ENCODE data around the gene FRMD1.

GRCh38 chr6:168033791-168034190 lies 45.2 kb downstream of the FRMD1 start:
- TF ChIP-seq POLR2A (IDR thresholded peaks at IDR 0.05; ENCODE audit: low read length) (no peak), GATA1 (IDR thresholded peaks at IDR 0.05; ENCODE audit: low read depth, low read length) (no peak)
